Measurements from ENCODE around the gene DDB1. TPM values are rescaled to one million over a fixed set of nuclear protein-coding genes. Genes with fewer than 3 reads are reported as not detected.
A peak's percentile ranks its signal among the peaks of the same experiment; 100 is the strongest.

The DDB1 gene
- total and polyA plus RNA-seq, 2 of the 13 experiments (the other 11 are each of a cell fraction or from before 2014, with no cell fraction given), result 217 to 266 TPM

GRCh38 chr11:61265357-61265756 is 67.5 kb downstream of the DDB1 start (continued):
- TF ChIP-seq RBM39 (IDR thresholded peaks at IDR 0.05; ENCODE audit: low read depth, low read length, poor library complexity, severe bottlenecking), result no peak
- peak; percentile 66; the same call in 1 of the 2 replicates for TF ChIP-seq ZNF501 (CRISPR knock-in tag; IDR thresholded peaks at IDR 0.05)
- no peak for TF ChIP-seq ZNF776 (CRISPR knock-in tag; IDR thresholded peaks at IDR 0.05)
- TF ChIP-seq NFE2L1 (CRISPR knock-in tag; IDR thresholded peaks at IDR 0.05; ENCODE audit: borderline replicate concordance), result no peak
- peak; percentile 66; the same call in 1 of the 2 replicates for TF ChIP-seq SPEN (CRISPR knock-in tag; IDR thresholded peaks at IDR 0.05; ENCODE audit: low read depth)
- no peak for TF ChIP-seq ZC3H13 (CRISPR knock-in tag; IDR thresholded peaks at IDR 0.05)
- no peak for TF ChIP-seq PHF8 (CRISPR knock-in tag; IDR thresholded peaks at IDR 0.05)
- peak; percentile 39; the same call in 1 of the 2 replicates for TF ChIP-seq ZMYM4 (CRISPR knock-in tag; IDR thresholded peaks at IDR 0.05)
- no peak for TF ChIP-seq PAX8 (CRISPR knock-in tag; IDR thresholded peaks at IDR 0.05; ENCODE audit: borderline replicate concordance)
- TF ChIP-seq NFIC (IDR thresholded peaks at IDR 0.05; ENCODE audit: low read length), result peak; percentile 38; the same call in 1 of the 2 replicates
- no peak for TF ChIP-seq ATF7-NPFF (CRISPR knock-in tag; IDR thresholded peaks at IDR 0.05; ENCODE audit: low read depth)
- no peak for TF ChIP-seq SCMH1 (CRISPR knock-in tag; IDR thresholded peaks at IDR 0.05; ENCODE audit: borderline replicate concordance)
- no peak for TF ChIP-seq NFE2L2 (IDR thresholded peaks at IDR 0.05; ENCODE audit: low read length)
- no peak for TF ChIP-seq GZF1 (CRISPR knock-in tag; IDR thresholded peaks at IDR 0.05)
- TF ChIP-seq ZNF142 (CRISPR knock-in tag; IDR thresholded peaks at IDR 0.05), result no peak
- TF ChIP-seq ZNF354B (CRISPR knock-in tag; IDR thresholded peaks at IDR 0.05), result no peak
- no peak for TF ChIP-seq ZNF878 (CRISPR knock-in tag; IDR thresholded peaks at IDR 0.05)
- no peak for TF ChIP-seq REL (CRISPR knock-in tag; conservative IDR thresholded peaks at IDR 0.05)
- no peak for TF ChIP-seq ZFP36 (IDR thresholded peaks at IDR 0.05; ENCODE audit: borderline replicate concordance, low read depth, low read length, partially characterized antibody)
- TF ChIP-seq TBP (CRISPR knock-in tag; IDR thresholded peaks at IDR 0.05), result no peak
- 0 out of 2 replicates have a peak, but pooled peaks have one; percentile 52 for TF ChIP-seq ZNF430 (CRISPR knock-in tag; IDR thresholded peaks at IDR 0.05)
- no peak for TF ChIP-seq EEA1 (CRISPR knock-in tag; IDR thresholded peaks at IDR 0.05; ENCODE audit: borderline replicate concordance)
- TF ChIP-seq SAP130 (CRISPR knock-in tag; IDR thresholded peaks at IDR 0.05; ENCODE audit: low read depth), result no peak; the same call in 1 of the 2 replicates
- no peak for TF ChIP-seq USF2 (IDR thresholded peaks at IDR 0.05; ENCODE audit: low read depth, low read length)
- no peak for TF ChIP-seq USF2 (CRISPR knock-in tag; IDR thresholded peaks at IDR 0.05; ENCODE audit: borderline replicate concordance)
- no peak for TF ChIP-seq RELA (CRISPR knock-in tag; IDR thresholded peaks at IDR 0.05)
